ENCODE data around the gene UBE2H.

DNA sequence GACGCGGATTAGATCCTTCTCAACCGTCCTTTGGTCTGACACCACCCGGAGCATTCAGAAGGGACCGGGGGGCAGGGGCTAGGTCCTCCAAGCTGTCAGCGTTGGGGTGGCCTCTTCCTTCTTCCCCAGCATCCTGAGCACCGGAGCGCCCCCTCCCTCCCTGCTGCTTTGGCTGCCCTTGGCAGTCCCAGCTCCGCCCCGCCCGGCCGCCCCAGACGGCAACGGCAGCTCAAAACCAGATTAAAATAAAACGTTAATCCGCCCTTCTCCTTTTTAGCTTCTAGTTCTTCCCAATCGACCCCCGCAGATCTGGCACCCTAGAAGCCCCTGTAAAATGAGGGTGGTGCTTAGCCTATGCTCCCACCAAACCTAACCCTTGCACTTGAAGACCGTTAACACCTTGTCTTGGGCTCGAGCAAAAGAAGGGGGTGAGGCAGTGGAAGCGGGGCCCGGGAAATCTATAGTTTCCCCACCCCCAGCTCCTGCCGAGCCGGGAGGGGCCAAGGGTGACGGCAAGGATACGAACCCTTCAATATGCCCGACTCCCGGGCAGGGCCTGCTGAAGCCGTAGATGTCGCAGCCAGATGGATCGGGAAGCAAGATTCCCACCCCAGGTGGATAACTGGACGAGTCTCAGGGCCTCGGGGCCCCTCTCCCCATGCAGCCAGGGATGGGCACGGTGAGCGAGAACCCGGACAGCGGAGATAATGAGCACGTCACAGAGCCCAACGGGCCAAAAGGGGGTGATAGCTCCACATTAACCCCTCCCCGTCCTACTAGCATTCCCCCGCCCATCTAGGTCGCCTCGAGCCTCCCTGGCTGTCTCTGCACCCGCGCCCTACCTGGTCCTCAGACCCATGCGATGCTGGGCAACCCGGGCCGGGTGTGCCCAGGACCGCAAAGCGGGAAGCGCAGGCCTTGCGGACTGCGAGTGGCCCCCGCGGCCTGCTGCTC lies 171.5 kb downstream of the UBE2H start:
- TF ChIP-seq POLR2AphosphoS5 (IDR thresholded peaks at IDR 0.05; ENCODE audit: borderline replicate concordance, low read depth, low read length) = no peak
- no peak for TF ChIP-seq EZH2 (IDR thresholded peaks at IDR 0.05)
